Measurements from ENCODE around the gene TUFT1.

TUFT1 gene

GRCh38 chr1:151565502-151566189, 25.5 kb downstream of the TUFT1 start:
- no peaks in the 10 kb centered on the region for H3K4me1 ChIP-seq (ENCODE audit: control insufficient read depth, low read depth, low read length)
- no peak overlapping the region for H3K4me3 ChIP-seq (ENCODE audit: low read length)
- H3K27ac ChIP-seq (ENCODE audit: low read length) = no peak overlapping the region

GRCh38 chr1:151568626-151569088, 28.5 kb downstream of the TUFT1 start:
- Histone ChIP-seq H3K4me1 (ENCODE audit: control insufficient read depth, low read depth, low read length) (no peaks in the 10 kb centered on the region), H3K36me3 (ENCODE audit: control insufficient read depth, low read depth, low read length) (peaks cover 5% of the 10 kb centered on the region), H3K27ac (ENCODE audit: low read length) (no peak overlapping the region), H3K4me3 (ENCODE audit: low read length) (no peak overlapping the region), H3K27me3 (ENCODE audit: control insufficient read depth, insufficient read depth, low read length) (no peaks in the 10 kb centered on the region), H3K9me3 (ENCODE audit: control insufficient read depth, low read depth, low read length) (no peaks in the 10 kb centered on the region), H3K9ac (ENCODE audit: low read length) (no peak overlapping the region)

More at GRCh38 chr1:151565502-151566189, 25.5 kb downstream of the TUFT1 start:
- no peak overlapping the region for H3K9ac ChIP-seq (ENCODE audit: low read length)
- no peaks in the 10 kb centered on the region for H3K27me3 ChIP-seq (ENCODE audit: control insufficient read depth, insufficient read depth, low read length)
- H3K9me3 ChIP-seq (ENCODE audit: control insufficient read depth, low read depth, low read length) = no peaks in the 10 kb centered on the region
- H3K36me3 ChIP-seq (ENCODE audit: control insufficient read depth, low read depth, low read length) = peaks cover 5% of the 10 kb centered on the region

- no peak overlapping the region for H3K9ac ChIP-seq (ENCODE audit: low read length)
- no peaks in the 10 kb centered on the region for H3K27me3 ChIP-seq (ENCODE audit: control insufficient read depth, insufficient read depth, low read length)
- no peak overlapping the region for H3K27ac ChIP-seq (ENCODE audit: low read length)
- no peaks in the 10 kb centered on the region for H3K9me3 ChIP-seq (ENCODE audit: control insufficient read depth, low read depth, low read length)
- peaks cover 5% of the 10 kb centered on the region for H3K36me3 ChIP-seq (ENCODE audit: control insufficient read depth, low read depth, low read length)
- no peaks in the 10 kb centered on the region for H3K4me1 ChIP-seq (ENCODE audit: control insufficient read depth, low read depth, low read length)
- H3K4me3 ChIP-seq (ENCODE audit: low read length) = no peak overlapping the region
Measured at GRCh38 chr1:151570819-151571218, 30.7 kb downstream of the TUFT1 start.

GRCh38 chr1:151574575-151575529, 34.7 kb downstream of the TUFT1 start:
- Histone ChIP-seq H3K27ac (ENCODE audit: low read length) (no peak overlapping the region), H3K36me3 (ENCODE audit: control insufficient read depth, low read depth, low read length) (peaks cover 12% of the 10 kb centered on the region), H3K9me3 (ENCODE audit: control insufficient read depth, low read depth, low read length) (no peaks in the 10 kb centered on the region), H3K4me3 (ENCODE audit: low read length) (no peak overlapping the region), H3K9ac (ENCODE audit: low read length) (no peak overlapping the region), H3K4me1 (ENCODE audit: control insufficient read depth, low read depth, low read length) (no peaks in the 10 kb centered on the region), H3K27me3 (ENCODE audit: control insufficient read depth, insufficient read depth, low read length) (no peaks in the 10 kb centered on the region)

- no peaks in the 10 kb centered on the region for H3K27me3 ChIP-seq (ENCODE audit: control insufficient read depth, insufficient read depth, low read length)
- no peak overlapping the region for H3K4me3 ChIP-seq (ENCODE audit: low read length)
- no peak overlapping the region for H3K27ac ChIP-seq (ENCODE audit: low read length)
- H3K9ac ChIP-seq (ENCODE audit: low read length) = no peak overlapping the region
- no peaks in the 10 kb centered on the region for H3K9me3 ChIP-seq (ENCODE audit: control insufficient read depth, low read depth, low read length)
- H3K4me1 ChIP-seq (ENCODE audit: control insufficient read depth, low read depth, low read length) = no peaks in the 10 kb centered on the region
- H3K36me3 ChIP-seq (ENCODE audit: control insufficient read depth, low read depth, low read length) = peaks cover 17% of the 10 kb centered on the region
Measured at GRCh38 chr1:151577173-151577572, 37.1 kb downstream of the TUFT1 start.

- Histone ChIP-seq H3K27me3 (ENCODE audit: control insufficient read depth, insufficient read depth, low read length) (no peaks in the 10 kb centered on the region), H3K4me1 (ENCODE audit: control insufficient read depth, low read depth, low read length) (no peaks in the 10 kb centered on the region), H3K27ac (ENCODE audit: low read length) (no peak overlapping the region), H3K9me3 (ENCODE audit: control insufficient read depth, low read depth, low read length) (no peaks in the 10 kb centered on the region), H3K36me3 (ENCODE audit: control insufficient read depth, low read depth, low read length) (peaks cover 17% of the 10 kb centered on the region), H3K4me3 (ENCODE audit: low read length) (no peak overlapping the region), H3K9ac (ENCODE audit: low read length) (no peak overlapping the region)
Measured at GRCh38 chr1:151578941-151579340, 38.8 kb downstream of the TUFT1 start.

- Histone ChIP-seq H3K9ac (ENCODE audit: low read length) (no peak overlapping the region), H3K4me1 (ENCODE audit: control insufficient read depth, low read depth, low read length) (no peaks in the 10 kb centered on the region), H3K9me3 (ENCODE audit: control insufficient read depth, low read depth, low read length) (no peaks in the 10 kb centered on the region), H3K36me3 (ENCODE audit: control insufficient read depth, low read depth, low read length) (peaks cover 17% of the 10 kb centered on the region), H3K4me3 (ENCODE audit: low read length) (no peak overlapping the region), H3K27me3 (ENCODE audit: control insufficient read depth, insufficient read depth, low read length) (no peaks in the 10 kb centered on the region), H3K27ac (ENCODE audit: low read length) (no peak overlapping the region)
Measured at GRCh38 chr1:151579436-151580225, 39.5 kb downstream of the TUFT1 start.

GRCh38 chr1:151581451-151581850, 41.3 kb downstream of the TUFT1 start:
- no peaks in the 10 kb centered on the region for H3K4me1 ChIP-seq (ENCODE audit: control insufficient read depth, low read depth, low read length)
- H3K4me3 ChIP-seq (ENCODE audit: low read length) = no peak overlapping the region
- peaks cover 17% of the 10 kb centered on the region for H3K36me3 ChIP-seq (ENCODE audit: control insufficient read depth, low read depth, low read length)
- H3K27me3 ChIP-seq (ENCODE audit: control insufficient read depth, insufficient read depth, low read length) = no peaks in the 10 kb centered on the region
- no peaks in the 10 kb centered on the region for H3K9me3 ChIP-seq (ENCODE audit: control insufficient read depth, low read depth, low read length)
- H3K27ac ChIP-seq (ENCODE audit: low read length) = no peak overlapping the region
- H3K9ac ChIP-seq (ENCODE audit: low read length) = no peak overlapping the region

GRCh38 chr1:151581921-151582320, 41.8 kb downstream of the TUFT1 start:
- no peak overlapping the region for H3K27ac ChIP-seq (ENCODE audit: low read length)
- H3K4me3 ChIP-seq (ENCODE audit: low read length) = no peak overlapping the region

GRCh38 chr1:151583796-151584195, 43.7 kb downstream of the TUFT1 start:
- no peaks in the 10 kb centered on the region for H3K27me3 ChIP-seq (ENCODE audit: control insufficient read depth, insufficient read depth, low read length)
- no peaks in the 10 kb centered on the region for H3K9me3 ChIP-seq (ENCODE audit: control insufficient read depth, low read depth, low read length)
- no peak overlapping the region for H3K4me3 ChIP-seq (ENCODE audit: low read length)
- peaks cover 15% of the 10 kb centered on the region for H3K36me3 ChIP-seq (ENCODE audit: control insufficient read depth, low read depth, low read length)
- no peak overlapping the region for H3K27ac ChIP-seq (ENCODE audit: low read length)
- H3K9ac ChIP-seq (ENCODE audit: low read length) = no peak overlapping the region
- H3K4me1 ChIP-seq (ENCODE audit: control insufficient read depth, low read depth, low read length) = no peaks in the 10 kb centered on the region

More at GRCh38 chr1:151581921-151582320, 41.8 kb downstream of the TUFT1 start:
- H3K4me1 ChIP-seq (ENCODE audit: control insufficient read depth, low read depth, low read length) = no peaks in the 10 kb centered on the region
- H3K36me3 ChIP-seq (ENCODE audit: control insufficient read depth, low read depth, low read length) = peaks cover 17% of the 10 kb centered on the region
- H3K9me3 ChIP-seq (ENCODE audit: control insufficient read depth, low read depth, low read length) = no peaks in the 10 kb centered on the region
- H3K27me3 ChIP-seq (ENCODE audit: control insufficient read depth, insufficient read depth, low read length) = no peaks in the 10 kb centered on the region
- no peak overlapping the region for H3K9ac ChIP-seq (ENCODE audit: low read length)

GRCh38 chr1:151584278-151584677, 44.2 kb downstream of the TUFT1 start:
- Histone ChIP-seq H3K4me3 (ENCODE audit: low read length) (no peak overlapping the region), H3K9me3 (ENCODE audit: control insufficient read depth, low read depth, low read length) (no peaks in the 10 kb centered on the region), H3K27ac (ENCODE audit: low read length) (no peak overlapping the region), H3K36me3 (ENCODE audit: control insufficient read depth, low read depth, low read length) (peaks cover 10% of the 10 kb centered on the region), H3K4me1 (ENCODE audit: control insufficient read depth, low read depth, low read length) (no peaks in the 10 kb centered on the region), H3K27me3 (ENCODE audit: control insufficient read depth, insufficient read depth, low read length) (no peaks in the 10 kb centered on the region), H3K9ac (ENCODE audit: low read length) (no peak overlapping the region)
